Measurements from ENCODE around the gene SPATA13. TPM values are rescaled to one million over a fixed set of nuclear protein-coding genes. Genes with fewer than 3 reads are reported as not detected.

Gene SPATA13
- total and polyA plus RNA-seq, 10 of the 15 experiments (the other 5 are each of a cell fraction or from before 2014, with no cell fraction given): 2.4 to 11.1 (median 10.2) TPM

DNA sequence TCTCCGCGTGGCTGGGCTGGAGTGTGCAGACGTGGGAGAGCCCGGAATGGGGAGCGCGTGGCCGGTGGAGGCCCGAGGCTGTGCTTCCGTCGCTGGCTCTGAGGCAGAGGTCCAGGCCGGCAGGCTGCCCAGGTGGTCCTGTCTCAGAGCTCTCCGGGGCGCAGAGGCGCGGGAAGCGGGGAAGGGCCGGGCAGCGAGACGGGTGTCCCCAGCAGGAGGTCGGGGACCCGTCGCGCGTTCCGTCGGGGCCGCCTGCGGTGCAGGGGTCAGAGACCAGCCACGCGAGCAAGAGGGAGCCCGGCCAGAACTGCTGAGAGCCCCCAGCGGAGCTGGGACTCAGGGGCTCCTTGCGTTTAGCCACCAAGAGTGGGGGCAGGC is 147.5 kb downstream of the SPATA13 start (continued):
- no peak for TF ChIP-seq CREB1 (IDR thresholded peaks at IDR 0.05; ENCODE audit: low read depth)
- no peak for TF ChIP-seq ZBED1 (IDR thresholded peaks at IDR 0.05; ENCODE audit: borderline replicate concordance)
- TF ChIP-seq FOS (IDR thresholded peaks at IDR 0.05; ENCODE audit: borderline replicate concordance, extremely low read depth, insufficient read length): no peak
- TF ChIP-seq, protein P1, sequence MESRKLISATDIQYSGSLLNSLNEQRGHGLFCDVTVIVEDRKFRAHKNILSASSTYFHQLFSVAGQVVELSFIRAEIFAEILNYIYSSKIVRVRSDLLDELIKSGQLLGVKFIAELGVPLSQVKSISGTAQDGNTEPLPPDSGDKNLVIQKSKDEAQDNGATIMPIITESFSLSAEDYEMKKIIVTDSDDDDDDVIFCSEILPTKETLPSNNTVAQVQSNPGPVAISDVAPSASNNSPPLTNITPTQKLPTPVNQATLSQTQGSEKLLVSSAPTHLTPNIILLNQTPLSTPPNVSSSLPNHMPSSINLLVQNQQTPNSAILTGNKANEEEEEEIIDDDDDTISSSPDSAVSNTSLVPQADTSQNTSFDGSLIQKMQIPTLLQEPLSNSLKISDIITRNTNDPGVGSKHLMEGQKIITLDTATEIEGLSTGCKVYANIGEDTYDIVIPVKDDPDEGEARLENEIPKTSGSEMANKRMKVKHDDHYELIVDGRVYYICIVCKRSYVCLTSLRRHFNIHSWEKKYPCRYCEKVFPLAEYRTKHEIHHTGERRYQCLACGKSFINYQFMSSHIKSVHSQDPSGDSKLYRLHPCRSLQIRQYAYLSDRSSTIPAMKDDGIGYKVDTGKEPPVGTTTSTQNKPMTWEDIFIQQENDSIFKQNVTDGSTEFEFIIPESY (IDR thresholded peaks at IDR 0.05): no peak
- TF ChIP-seq, protein P2, sequence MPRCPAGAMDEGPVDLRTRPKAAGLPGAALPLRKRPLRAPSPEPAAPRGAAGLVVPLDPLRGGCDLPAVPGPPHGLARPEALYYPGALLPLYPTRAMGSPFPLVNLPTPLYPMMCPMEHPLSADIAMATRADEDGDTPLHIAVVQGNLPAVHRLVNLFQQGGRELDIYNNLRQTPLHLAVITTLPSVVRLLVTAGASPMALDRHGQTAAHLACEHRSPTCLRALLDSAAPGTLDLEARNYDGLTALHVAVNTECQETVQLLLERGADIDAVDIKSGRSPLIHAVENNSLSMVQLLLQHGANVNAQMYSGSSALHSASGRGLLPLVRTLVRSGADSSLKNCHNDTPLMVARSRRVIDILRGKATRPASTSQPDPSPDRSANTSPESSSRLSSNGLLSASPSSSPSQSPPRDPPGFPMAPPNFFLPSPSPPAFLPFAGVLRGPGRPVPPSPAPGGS (IDR thresholded peaks at IDR 0.05; ENCODE audit: borderline replicate concordance, insufficient read depth, low read depth, low read length, poor library complexity, severe bottlenecking): no peak
- TF ChIP-seq, protein P3, sequence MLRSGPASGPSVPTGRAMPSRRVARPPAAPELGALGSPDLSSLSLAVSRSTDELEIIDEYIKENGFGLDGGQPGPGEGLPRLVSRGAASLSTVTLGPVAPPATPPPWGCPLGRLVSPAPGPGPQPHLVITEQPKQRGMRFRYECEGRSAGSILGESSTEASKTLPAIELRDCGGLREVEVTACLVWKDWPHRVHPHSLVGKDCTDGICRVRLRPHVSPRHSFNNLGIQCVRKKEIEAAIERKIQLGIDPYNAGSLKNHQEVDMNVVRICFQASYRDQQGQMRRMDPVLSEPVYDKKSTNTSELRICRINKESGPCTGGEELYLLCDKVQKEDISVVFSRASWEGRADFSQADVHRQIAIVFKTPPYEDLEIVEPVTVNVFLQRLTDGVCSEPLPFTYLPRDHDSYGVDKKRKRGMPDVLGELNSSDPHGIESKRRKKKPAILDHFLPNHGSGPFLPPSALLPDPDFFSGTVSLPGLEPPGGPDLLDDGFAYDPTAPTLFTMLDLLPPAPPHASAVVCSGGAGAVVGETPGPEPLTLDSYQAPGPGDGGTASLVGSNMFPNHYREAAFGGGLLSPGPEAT (IDR thresholded peaks at IDR 0.05; ENCODE audit: low read depth): no peak
- TF ChIP-seq MYC (IDR thresholded peaks at IDR 0.05; ENCODE audit: insufficient read depth, insufficient read length, insufficient replicate concordance, low read length, severe bottlenecking): no peak
- TF ChIP-seq ASH2L (IDR thresholded peaks at IDR 0.05; ENCODE audit: borderline replicate concordance, low read depth): no peak
- TF ChIP-seq, protein P4, sequence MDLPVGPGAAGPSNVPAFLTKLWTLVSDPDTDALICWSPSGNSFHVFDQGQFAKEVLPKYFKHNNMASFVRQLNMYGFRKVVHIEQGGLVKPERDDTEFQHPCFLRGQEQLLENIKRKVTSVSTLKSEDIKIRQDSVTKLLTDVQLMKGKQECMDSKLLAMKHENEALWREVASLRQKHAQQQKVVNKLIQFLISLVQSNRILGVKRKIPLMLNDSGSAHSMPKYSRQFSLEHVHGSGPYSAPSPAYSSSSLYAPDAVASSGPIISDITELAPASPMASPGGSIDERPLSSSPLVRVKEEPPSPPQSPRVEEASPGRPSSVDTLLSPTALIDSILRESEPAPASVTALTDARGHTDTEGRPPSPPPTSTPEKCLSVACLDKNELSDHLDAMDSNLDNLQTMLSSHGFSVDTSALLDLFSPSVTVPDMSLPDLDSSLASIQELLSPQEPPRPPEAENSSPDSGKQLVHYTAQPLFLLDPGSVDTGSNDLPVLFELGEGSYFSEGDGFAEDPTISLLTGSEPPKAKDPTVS (IDR thresholded peaks at IDR 0.05; ENCODE audit: low read depth, low read length): no peak

All from GM12878 (cell line).